Adrenal gland (tissue), 5 donors: Measurements from ENCODE around the gene RIC8A.

ENCODE experiments used
- CTCF ChIP-seq, 6 experiments: fragments of 450-650 bp in 4 of 6; fragments of 200-600 bp in 2 of 6; sonication (generic) in 1 of 6; IDR thresholded peaks; 1 replicate in 5 of 6; 2 replicates in 1 of 6; pipeline versions ENCODE4 v1.5.1 to v1.8.0; 2016 to 2021; ENCODE audit warnings: antibody characterized with exemption in 6 of 6, mild to moderate bottlenecking in 2 of 6, moderate library complexity in 1 of 6
- POLR2A ChIP-seq, 2 donors: fragments of 450-650 bp; IDR thresholded peaks; one replicate each; pipeline ENCODE4 v1.6.1; 2017; ENCODE audit warnings: antibody characterized with exemption in 2 of 2, mild to moderate bottlenecking in 2 of 2, moderate library complexity in 1 of 2
- donor health status: DM: no; HTN: no; CAD: no.

- TF ChIP-seq POLR2A (IDR thresholded peaks at IDR 0.05) (no peak), CTCF (IDR thresholded peaks at IDR 0.05) (no peak)
Measured at GRCh38 chr11:205221-206001, 2.1 kb upstream of the RIC8A start.
